Measurements from ENCODE around the gene IPO5. TPM values are rescaled to one million over a fixed set of nuclear protein-coding genes. Genes with fewer than 3 reads are reported as not detected.
A peak's percentile ranks its signal among the peaks of the same experiment; 100 is the strongest.

The IPO5 gene
- total RNA-seq, 1 experiment from 2014 or later = 301 TPM

DNA sequence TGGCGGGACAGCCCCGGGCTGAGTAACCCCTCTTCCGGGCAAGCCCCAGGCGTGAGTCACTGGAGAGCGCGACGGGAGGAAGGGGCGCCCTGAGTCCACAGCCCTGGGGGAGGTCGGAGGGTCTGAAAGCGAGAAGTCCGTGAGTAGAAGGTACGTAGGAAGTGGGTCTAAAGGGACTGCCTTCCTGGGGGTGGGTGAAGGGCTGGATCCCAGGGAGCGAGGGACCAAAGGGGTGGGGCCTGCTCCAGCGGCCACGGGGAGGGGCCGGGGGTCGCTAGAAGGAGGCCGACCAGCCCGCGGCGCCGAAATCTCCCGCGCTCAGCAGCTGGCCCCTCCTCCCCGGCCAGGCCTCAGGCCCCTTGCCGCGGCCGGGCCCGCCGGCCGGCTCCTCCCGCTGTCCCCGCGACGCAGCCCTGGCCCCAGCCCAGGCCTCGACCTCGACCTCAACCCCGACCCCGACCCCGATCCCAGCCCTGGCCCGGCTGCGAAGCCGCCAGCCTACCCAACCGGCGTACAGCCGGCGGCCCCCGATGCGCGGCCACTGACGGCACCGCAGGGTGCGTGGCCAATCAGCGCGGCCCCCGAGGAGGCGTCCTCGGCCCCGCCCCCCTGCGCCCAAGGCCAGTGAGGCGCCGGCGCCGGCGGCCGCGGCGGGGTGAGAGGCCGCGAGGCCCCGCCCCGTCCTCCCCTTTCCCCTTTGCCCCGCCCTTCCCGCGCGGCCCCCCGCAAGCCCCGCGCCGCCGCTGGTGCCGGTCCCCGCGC is 22.6 kb downstream of the IPO5 start (continued):
- TF ChIP-seq, protein P1, sequence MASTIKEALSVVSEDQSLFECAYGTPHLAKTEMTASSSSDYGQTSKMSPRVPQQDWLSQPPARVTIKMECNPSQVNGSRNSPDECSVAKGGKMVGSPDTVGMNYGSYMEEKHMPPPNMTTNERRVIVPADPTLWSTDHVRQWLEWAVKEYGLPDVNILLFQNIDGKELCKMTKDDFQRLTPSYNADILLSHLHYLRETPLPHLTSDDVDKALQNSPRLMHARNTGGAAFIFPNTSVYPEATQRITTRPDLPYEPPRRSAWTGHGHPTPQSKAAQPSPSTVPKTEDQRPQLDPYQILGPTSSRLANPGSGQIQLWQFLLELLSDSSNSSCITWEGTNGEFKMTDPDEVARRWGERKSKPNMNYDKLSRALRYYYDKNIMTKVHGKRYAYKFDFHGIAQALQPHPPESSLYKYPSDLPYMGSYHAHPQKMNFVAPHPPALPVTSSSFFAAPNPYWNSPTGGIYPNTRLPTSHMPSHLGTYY (CRISPR knock-in tag; IDR thresholded peaks at IDR 0.05) = no peak
- TF ChIP-seq RELA (CRISPR knock-in tag; IDR thresholded peaks at IDR 0.05; ENCODE audit: borderline replicate concordance) (no peak), ZBTB21 (CRISPR knock-in tag; IDR thresholded peaks at IDR 0.05; ENCODE audit: borderline replicate concordance) (0 out of 2 replicates have a peak, but pooled peaks have one; percentile 68), NR2C2 (CRISPR knock-in tag; IDR thresholded peaks at IDR 0.05) (0 out of 2 replicates have a peak, but pooled peaks have one; percentile 38), ATF1 (CRISPR knock-in tag; IDR thresholded peaks at IDR 0.05) (no peak), EMX1 (CRISPR knock-in tag; IDR thresholded peaks at IDR 0.05) (no peak), SOX15 (CRISPR knock-in tag; IDR thresholded peaks at IDR 0.05) (no peak), TP53 (CRISPR knock-in tag; IDR thresholded peaks at IDR 0.05) (peak; percentile 65; the same call in 1 of the 2 replicates), ZNF232 (CRISPR knock-in tag; IDR thresholded peaks at IDR 0.05) (no peak), NFE2L1 (CRISPR knock-in tag; IDR thresholded peaks at IDR 0.05) (peak; percentile 21; the same call in 1 of the 2 replicates), NR1H2 (CRISPR knock-in tag; IDR thresholded peaks at IDR 0.05) (no peak), TCF7 (CRISPR knock-in tag; IDR thresholded peaks at IDR 0.05; ENCODE audit: low read depth) (no peak), RORB (CRISPR knock-in tag; IDR thresholded peaks at IDR 0.05) (no peak), ZNF396 (CRISPR knock-in tag; IDR thresholded peaks at IDR 0.05; ENCODE audit: borderline replicate concordance) (no peak), KAT7 (CRISPR knock-in tag; IDR thresholded peaks at IDR 0.05; ENCODE audit: borderline replicate concordance) (0 out of 2 replicates have a peak, but pooled peaks have one; percentile 52), ESRRA (CRISPR knock-in tag; IDR thresholded peaks at IDR 0.05; ENCODE audit: borderline replicate concordance) (no peak)
- TF ChIP-seq, protein P2, sequence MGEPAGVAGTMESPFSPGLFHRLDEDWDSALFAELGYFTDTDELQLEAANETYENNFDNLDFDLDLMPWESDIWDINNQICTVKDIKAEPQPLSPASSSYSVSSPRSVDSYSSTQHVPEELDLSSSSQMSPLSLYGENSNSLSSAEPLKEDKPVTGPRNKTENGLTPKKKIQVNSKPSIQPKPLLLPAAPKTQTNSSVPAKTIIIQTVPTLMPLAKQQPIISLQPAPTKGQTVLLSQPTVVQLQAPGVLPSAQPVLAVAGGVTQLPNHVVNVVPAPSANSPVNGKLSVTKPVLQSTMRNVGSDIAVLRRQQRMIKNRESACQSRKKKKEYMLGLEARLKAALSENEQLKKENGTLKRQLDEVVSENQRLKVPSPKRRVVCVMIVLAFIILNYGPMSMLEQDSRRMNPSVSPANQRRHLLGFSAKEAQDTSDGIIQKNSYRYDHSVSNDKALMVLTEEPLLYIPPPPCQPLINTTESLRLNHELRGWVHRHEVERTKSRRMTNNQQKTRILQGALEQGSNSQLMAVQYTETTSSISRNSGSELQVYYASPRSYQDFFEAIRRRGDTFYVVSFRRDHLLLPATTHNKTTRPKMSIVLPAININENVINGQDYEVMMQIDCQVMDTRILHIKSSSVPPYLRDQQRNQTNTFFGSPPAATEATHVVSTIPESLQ (CRISPR knock-in tag; IDR thresholded peaks at IDR 0.05) = no peak
- TF ChIP-seq, protein P3, sequence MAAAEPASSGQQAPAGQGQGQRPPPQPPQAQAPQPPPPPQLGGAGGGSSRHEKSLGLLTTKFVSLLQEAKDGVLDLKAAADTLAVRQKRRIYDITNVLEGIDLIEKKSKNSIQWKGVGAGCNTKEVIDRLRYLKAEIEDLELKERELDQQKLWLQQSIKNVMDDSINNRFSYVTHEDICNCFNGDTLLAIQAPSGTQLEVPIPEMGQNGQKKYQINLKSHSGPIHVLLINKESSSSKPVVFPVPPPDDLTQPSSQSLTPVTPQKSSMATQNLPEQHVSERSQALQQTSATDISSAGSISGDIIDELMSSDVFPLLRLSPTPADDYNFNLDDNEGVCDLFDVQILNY (CRISPR knock-in tag; IDR thresholded peaks at IDR 0.05) = peak; percentile 64
- TF ChIP-seq, protein P4, sequence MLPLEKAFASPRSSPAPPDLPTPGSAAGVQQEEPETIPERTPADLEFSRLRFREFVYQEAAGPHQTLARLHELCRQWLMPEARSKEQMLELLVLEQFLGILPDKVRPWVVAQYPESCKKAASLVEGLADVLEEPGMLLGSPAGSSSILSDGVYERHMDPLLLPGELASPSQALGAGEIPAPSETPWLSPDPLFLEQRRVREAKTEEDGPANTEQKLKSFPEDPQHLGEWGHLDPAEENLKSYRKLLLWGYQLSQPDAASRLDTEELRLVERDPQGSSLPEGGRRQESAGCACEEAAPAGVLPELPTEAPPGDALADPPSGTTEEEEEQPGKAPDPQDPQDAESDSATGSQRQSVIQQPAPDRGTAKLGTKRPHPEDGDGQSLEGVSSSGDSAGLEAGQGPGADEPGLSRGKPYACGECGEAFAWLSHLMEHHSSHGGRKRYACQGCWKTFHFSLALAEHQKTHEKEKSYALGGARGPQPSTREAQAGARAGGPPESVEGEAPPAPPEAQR (CRISPR knock-in tag; IDR thresholded peaks at IDR 0.05) = no peak
- TF ChIP-seq, protein P5, sequence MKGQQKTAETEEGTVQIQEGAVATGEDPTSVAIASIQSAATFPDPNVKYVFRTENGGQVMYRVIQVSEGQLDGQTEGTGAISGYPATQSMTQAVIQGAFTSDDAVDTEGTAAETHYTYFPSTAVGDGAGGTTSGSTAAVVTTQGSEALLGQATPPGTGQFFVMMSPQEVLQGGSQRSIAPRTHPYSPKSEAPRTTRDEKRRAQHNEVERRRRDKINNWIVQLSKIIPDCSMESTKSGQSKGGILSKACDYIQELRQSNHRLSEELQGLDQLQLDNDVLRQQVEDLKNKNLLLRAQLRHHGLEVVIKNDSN (CRISPR knock-in tag; IDR thresholded peaks at IDR 0.05) = no peak
- TF ChIP-seq, protein P6, sequence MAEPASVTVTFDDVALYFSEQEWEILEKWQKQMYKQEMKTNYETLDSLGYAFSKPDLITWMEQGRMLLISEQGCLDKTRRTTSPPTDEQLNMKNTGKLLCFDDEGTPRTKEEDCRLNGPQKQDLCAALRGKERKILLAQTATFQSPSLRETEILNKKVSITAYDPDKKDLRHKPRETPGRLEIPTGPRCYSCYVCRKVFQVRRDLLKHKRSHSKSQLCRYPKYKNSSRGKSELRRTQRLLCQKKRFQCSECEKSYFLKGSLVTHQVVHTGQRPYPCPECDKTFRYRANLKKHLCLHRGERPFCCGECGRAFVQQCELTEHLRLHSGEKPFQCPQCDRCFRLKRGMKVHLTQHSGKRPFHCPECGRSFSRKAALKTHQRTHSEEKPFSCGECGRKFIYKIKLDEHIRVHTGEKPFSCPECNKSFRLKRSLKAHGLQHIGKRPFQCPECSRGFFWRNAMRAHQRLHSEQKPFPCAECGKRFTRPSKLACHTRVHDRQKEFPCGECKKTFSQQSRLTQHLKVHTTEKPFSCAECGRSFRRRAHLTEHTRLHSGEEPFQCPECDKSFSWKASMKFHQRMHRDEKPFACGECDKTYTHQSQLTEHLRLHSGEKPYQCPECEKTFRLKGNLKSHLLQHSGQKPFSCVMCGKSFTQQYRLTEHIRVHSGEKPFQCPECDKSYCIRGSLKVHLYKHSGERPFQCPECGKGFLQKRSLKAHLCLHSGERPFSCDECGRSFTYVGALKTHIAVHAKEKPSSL (CRISPR knock-in tag; conservative IDR thresholded peaks at IDR 0.05) = no peak
- TF ChIP-seq, protein P7, sequence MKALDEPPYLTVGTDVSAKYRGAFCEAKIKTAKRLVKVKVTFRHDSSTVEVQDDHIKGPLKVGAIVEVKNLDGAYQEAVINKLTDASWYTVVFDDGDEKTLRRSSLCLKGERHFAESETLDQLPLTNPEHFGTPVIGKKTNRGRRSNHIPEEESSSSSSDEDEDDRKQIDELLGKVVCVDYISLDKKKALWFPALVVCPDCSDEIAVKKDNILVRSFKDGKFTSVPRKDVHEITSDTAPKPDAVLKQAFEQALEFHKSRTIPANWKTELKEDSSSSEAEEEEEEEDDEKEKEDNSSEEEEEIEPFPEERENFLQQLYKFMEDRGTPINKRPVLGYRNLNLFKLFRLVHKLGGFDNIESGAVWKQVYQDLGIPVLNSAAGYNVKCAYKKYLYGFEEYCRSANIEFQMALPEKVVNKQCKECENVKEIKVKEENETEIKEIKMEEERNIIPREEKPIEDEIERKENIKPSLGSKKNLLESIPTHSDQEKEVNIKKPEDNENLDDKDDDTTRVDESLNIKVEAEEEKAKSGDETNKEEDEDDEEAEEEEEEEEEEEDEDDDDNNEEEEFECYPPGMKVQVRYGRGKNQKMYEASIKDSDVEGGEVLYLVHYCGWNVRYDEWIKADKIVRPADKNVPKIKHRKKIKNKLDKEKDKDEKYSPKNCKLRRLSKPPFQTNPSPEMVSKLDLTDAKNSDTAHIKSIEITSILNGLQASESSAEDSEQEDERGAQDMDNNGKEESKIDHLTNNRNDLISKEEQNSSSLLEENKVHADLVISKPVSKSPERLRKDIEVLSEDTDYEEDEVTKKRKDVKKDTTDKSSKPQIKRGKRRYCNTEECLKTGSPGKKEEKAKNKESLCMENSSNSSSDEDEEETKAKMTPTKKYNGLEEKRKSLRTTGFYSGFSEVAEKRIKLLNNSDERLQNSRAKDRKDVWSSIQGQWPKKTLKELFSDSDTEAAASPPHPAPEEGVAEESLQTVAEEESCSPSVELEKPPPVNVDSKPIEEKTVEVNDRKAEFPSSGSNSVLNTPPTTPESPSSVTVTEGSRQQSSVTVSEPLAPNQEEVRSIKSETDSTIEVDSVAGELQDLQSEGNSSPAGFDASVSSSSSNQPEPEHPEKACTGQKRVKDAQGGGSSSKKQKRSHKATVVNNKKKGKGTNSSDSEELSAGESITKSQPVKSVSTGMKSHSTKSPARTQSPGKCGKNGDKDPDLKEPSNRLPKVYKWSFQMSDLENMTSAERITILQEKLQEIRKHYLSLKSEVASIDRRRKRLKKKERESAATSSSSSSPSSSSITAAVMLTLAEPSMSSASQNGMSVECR (CRISPR knock-in tag; IDR thresholded peaks at IDR 0.05; ENCODE audit: borderline replicate concordance) = no peak; the same call in 1 of the 2 replicates
- TF ChIP-seq, protein P8, sequence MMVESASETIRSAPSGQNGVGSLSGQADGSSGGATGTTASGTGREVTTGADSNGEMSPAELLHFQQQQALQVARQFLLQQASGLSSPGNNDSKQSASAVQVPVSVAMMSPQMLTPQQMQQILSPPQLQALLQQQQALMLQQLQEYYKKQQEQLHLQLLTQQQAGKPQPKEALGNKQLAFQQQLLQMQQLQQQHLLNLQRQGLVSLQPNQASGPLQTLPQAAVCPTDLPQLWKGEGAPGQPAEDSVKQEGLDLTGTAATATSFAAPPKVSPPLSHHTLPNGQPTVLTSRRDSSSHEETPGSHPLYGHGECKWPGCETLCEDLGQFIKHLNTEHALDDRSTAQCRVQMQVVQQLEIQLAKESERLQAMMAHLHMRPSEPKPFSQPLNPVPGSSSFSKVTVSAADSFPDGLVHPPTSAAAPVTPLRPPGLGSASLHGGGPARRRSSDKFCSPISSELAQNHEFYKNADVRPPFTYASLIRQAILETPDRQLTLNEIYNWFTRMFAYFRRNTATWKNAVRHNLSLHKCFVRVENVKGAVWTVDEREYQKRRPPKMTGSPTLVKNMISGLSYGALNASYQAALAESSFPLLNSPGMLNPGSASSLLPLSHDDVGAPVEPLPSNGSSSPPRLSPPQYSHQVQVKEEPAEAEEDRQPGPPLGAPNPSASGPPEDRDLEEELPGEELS (CRISPR knock-in tag; IDR thresholded peaks at IDR 0.05) = peak; percentile 14; the same call in 1 of the 2 replicates

Measured in WTC11 (cell line).